Measurements from ENCODE around the gene EXOC6B. TPM values are rescaled to one million over a fixed set of nuclear protein-coding genes. Genes with fewer than 3 reads are reported as not detected.

The EXOC6B gene
- total and polyA plus RNA-seq, 10 of the 15 experiments (the other 5 are each of a cell fraction or from before 2014, with no cell fraction given): 0.23 to 2.2 (median 1.2) TPM

DNA sequence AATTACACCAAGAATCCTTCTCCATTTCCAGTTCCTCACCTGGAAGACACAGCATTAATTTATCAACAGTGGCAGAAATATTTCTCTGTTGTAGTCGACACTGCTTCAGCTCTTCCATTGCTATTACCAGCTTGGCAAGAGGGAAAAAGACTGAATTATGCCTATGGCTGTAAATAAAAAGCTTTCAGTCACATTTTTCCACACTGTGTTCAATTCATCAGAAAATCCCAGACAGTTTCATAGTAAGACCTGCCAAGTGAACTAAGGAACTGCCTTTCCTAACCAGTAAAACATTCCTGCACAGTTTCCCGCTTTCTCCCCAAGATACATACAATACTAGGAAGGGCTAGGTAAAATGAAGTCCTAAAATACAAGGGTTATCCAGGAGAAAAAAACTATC, 94.7 kb downstream of the EXOC6B start:
- intact Hi-C loops (cut with micrococcal nuclease; ENCODE audit: unreplicated experiment) (no loop called here), in situ Hi-C loops (cut with MboI) (no loop called here)
- no peak overlapping the region for H2AFZ ChIP-seq (ENCODE audit: control insufficient read depth, low read depth, low read length)
- ChIA-PET POLR2A (no interaction called here), SMC1A (ENCODE audit: uncharacterized antibody, unreplicated experiment) (interaction anchor here (0.7 kb wide), 1 partner anchor 10 kb away, joined by 3 read pairs; no protein-coding TSS in a partner anchor), RAD21 (ENCODE audit: unreplicated experiment) (no interaction called here), CTCF (no interaction called here)
- no TSS peak for BruUV-seq (replicated peaks)
- FAIRE-seq: no peak
- TF ChIP-seq MAX (IDR thresholded peaks at IDR 0.05; ENCODE audit: low read depth, low read length) (no peak), NFYB (IDR thresholded peaks at IDR 0.05; ENCODE audit: insufficient read depth, low read depth, low read length) (no peak), SPI1 (IDR thresholded peaks at IDR 0.05; ENCODE audit: borderline replicate concordance, insufficient read depth, low read depth, low read length) (no peak), STAT3 (IDR thresholded peaks at IDR 0.05; ENCODE audit: low read depth, low read length) (no peak), RBBP5 (conservative IDR thresholded peaks at IDR 0.05) (no peak), POLR2AphosphoS5 (IDR thresholded peaks at IDR 0.05; ENCODE audit: low read length) (no peak), NR2C2 (IDR thresholded peaks at IDR 0.05; ENCODE audit: borderline replicate concordance, control insufficient read depth, insufficient read length, low read depth) (no peak), NFXL1 (IDR thresholded peaks at IDR 0.05; ENCODE audit: borderline replicate concordance) (no peak), TCF3 (IDR thresholded peaks at IDR 0.05; ENCODE audit: borderline replicate concordance, insufficient read depth, low read depth, low read length) (no peak), IRF4 (IDR thresholded peaks at IDR 0.05; ENCODE audit: low read depth, low read length) (no peak)
- TF ChIP-seq, protein P1, sequence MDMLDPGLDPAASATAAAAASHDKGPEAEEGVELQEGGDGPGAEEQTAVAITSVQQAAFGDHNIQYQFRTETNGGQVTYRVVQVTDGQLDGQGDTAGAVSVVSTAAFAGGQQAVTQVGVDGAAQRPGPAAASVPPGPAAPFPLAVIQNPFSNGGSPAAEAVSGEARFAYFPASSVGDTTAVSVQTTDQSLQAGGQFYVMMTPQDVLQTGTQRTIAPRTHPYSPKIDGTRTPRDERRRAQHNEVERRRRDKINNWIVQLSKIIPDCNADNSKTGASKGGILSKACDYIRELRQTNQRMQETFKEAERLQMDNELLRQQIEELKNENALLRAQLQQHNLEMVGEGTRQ (IDR thresholded peaks at IDR 0.05; ENCODE audit: borderline replicate concordance, low read depth, low read length): no peak
- no peaks in the 10 kb centered on the region for H3K9me3 ChIP-seq (replicated peaks; ENCODE audit: control insufficient read depth, insufficient read depth, low read length)
- no peak overlapping the region for H3K9ac ChIP-seq (ENCODE audit: control insufficient read depth, insufficient read depth, low read length)
- H3K27me3 ChIP-seq (replicated peaks in 1 of 2; ENCODE audit: control insufficient read depth in 2 of 2, insufficient read depth in 2 of 2, low read length in 1 of 2): no peaks in the 10 kb centered on the region
- no peaks in the 10 kb centered on the region for H3K36me3 ChIP-seq (ENCODE audit: control insufficient read depth in 2 of 2, insufficient read depth in 2 of 2, low read length in 1 of 2)
- H3K79me2 ChIP-seq (ENCODE audit: control insufficient read depth, insufficient read depth, low read length): no peaks in the 10 kb centered on the region
- no peaks in the 10 kb centered on the region for H4K20me1 ChIP-seq (ENCODE audit: control insufficient read depth, insufficient read depth)
- H3K4me1 ChIP-seq (ENCODE audit: control insufficient read depth, insufficient read depth, low read length): no peaks in the 10 kb centered on the region
- 84% methylated on average over 2 of the region's 2 CpGs for WGBS (ENCODE audit: insufficient coverage, insufficient replicate concordance, low lambda C conversion rate, missing lambda C conversion rate)
- ATAC-seq: no peak
- H3K27ac ChIP-seq (ENCODE audit: control insufficient read depth, insufficient read depth): no peak overlapping the region
- H3K4me2 ChIP-seq (ENCODE audit: control insufficient read depth, insufficient read depth): no peak overlapping the region
- no peak for DNase-seq (ENCODE audit: low read depth, low spot score)
- no peak overlapping the region for H3K4me3 ChIP-seq

Data from GM12878 (cell line).